ENCODE data around the gene OLFML2A.

- no peak for TF ChIP-seq CTCF (conservative IDR thresholded peaks at IDR 0.05; ENCODE audit: low read depth, low read length)
- no peak for TF ChIP-seq ELK1 (IDR thresholded peaks at IDR 0.05; ENCODE audit: borderline replicate concordance, low read depth, low read length)
- no peak for TF ChIP-seq USF2 (IDR thresholded peaks at IDR 0.05; ENCODE audit: low read depth, low read length)
- no peak for TF ChIP-seq POLR2A (IDR thresholded peaks at IDR 0.05; ENCODE audit: low read depth, low read length)
- TF ChIP-seq CHD1 (IDR thresholded peaks at IDR 0.05; ENCODE audit: low read depth, low read length) = no peak
- TF ChIP-seq CEBPB (IDR thresholded peaks at IDR 0.05; ENCODE audit: low read depth, low read length) = no peak
- no peak for TF ChIP-seq RFX5 (IDR thresholded peaks at IDR 0.05; ENCODE audit: low read depth, low read length)
- TF ChIP-seq MAFK (IDR thresholded peaks at IDR 0.05; ENCODE audit: low read depth, low read length) = no peak
- no peak for TF ChIP-seq RAD21 (IDR thresholded peaks at IDR 0.05; ENCODE audit: low read length)
- no peak for TF ChIP-seq BHLHE40 (IDR thresholded peaks at IDR 0.05; ENCODE audit: low read depth, low read length)
- no peak for TF ChIP-seq SMC3 (IDR thresholded peaks at IDR 0.05; ENCODE audit: low read depth, low read length)
- no peak for TF ChIP-seq MXI1 (IDR thresholded peaks at IDR 0.05; ENCODE audit: borderline replicate concordance, low read depth, low read length)
Measured at GRCh38 chr9:124814164-124814535, 37.2 kb downstream of the OLFML2A start.
